Activated naive CD8-positive, alpha-beta T cell treated with anti-CD3 and anti-CD28 coated beads, Interleukin-2, amount 10 ng/mL, durations not matched to agents 7 days and 5 days (primary cell): ENCODE measurements around the gene AFF3. TPM values are rescaled to one million over a fixed set of nuclear protein-coding genes. Genes with fewer than 3 reads are reported as not detected.
"Not testable (repeated sequence)": the region's sequence is repeated elsewhere in the genome, so short reads cannot be mapped to it uniquely, and the experiment has no call there.

ENCODE experiments used
- ATAC-seq: fragments of 150-1000 bp; cut with Tn5 transposase; one replicate; pipeline ENCODE4 v1.10.0; 2021; ENCODE audit warnings: low read depth, moderate library complexity
- POLR2A ChIA-PET: fragments of 350-600 bp; sonication (Branson Sonifier 250); formaldehyde crosslinking; loops from one replicate; lab custom pipeline; 2021; ENCODE audit warnings: antibody characterized with exemption; lab: Charles Lee
- DNase-seq: peaks from one replicate; pipeline ENCODE4 v3.0.0; 2021
- H3K27ac Mint-ChIP-seq: one replicate; pipeline ENCODE4 v1.8.0; 2022; ENCODE audit warnings: mild to moderate bottlenecking, mixed read lengths
- H3K27me3 Mint-ChIP-seq: one replicate; pipeline ENCODE4 v1.8.0; 2022; ENCODE audit warnings: mild to moderate bottlenecking, moderate library complexity, mixed read lengths
- H3K36me3 Mint-ChIP-seq: one replicate; pipeline ENCODE4 v1.8.0; 2021; ENCODE audit warnings: mild to moderate bottlenecking, mixed read lengths
- H3K4me1 Mint-ChIP-seq: one replicate; pipeline ENCODE4 v1.8.0; 2021; ENCODE audit warnings: mixed read lengths
- H3K4me3 Mint-ChIP-seq: one replicate; pipeline ENCODE4 v1.8.0; 2022; ENCODE audit warnings: mild to moderate bottlenecking, moderate library complexity, mixed read lengths
- H3K9me3 Mint-ChIP-seq: one replicate; pipeline ENCODE4 v1.8.0; 2021; ENCODE audit warnings: mixed read lengths
- total RNA-seq, 2 experiments: library from RNA; stranded (reverse); gene quantifications; one replicate each; pipeline ENCODE4 v1.2.3, GENCODE V29; 2021

Gene AFF3
- total RNA-seq, 2 experiments from 2014 or later: 1.8 to 2.2 TPM

DNA sequence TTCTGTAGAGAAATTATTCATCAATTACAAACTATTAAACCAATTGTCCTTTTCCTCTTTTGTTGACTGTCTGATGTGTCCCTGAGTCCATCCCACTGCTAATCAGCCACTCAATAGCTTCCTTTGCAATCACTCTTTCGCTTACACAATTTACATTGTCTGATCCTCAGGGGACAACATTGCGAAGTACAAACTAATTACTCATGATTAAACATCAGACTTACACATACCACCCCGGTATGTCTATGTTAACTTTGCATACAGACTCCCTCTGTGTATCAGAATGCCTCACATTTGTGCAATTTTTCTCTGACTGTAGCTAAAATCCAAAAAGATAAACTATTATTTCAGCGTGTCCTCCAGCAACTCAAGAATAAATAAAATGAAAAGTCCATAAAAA is 388.2 kb downstream of the AFF3 start:
- no peaks in the 10 kb centered on the region for H3K4me1 Mint-ChIP-seq
- DNase-seq (no peak), ATAC-seq (no peak)
- POLR2A ChIA-PET: no interaction called here
- H3K9me3 Mint-ChIP-seq: no peaks in the 10 kb centered on the region
- H3K36me3 Mint-ChIP-seq: no peaks in the 10 kb centered on the region
- no peak overlapping the region for H3K4me3 Mint-ChIP-seq
- no peaks in the 10 kb centered on the region for H3K27me3 Mint-ChIP-seq
- no peak overlapping the region for H3K27ac Mint-ChIP-seq

DNA sequence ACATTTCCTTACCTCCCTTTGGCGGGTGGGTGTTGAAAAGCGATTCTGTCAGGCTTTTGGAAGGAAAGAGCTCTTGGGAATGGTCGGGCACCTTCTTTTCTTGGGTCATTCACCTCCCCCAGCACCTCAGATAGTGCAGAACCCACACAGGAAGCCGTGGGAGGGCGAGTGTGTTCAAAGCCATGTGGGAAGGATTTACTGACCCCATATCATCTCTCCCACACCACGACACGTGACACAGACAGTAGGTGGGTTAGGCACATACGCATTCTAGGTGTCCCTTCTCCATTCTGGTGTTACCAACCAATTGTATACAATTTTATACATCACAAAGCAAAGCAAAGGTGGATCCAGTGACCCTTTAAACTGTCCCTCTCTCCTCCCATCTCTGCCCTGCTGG is 388.9 kb downstream of the AFF3 start:
- ATAC-seq: no peak
- POLR2A ChIA-PET: no interaction called here
- Mint-ChIP-seq H3K27me3 (no peaks in the 10 kb centered on the region), H3K36me3 (no peaks in the 10 kb centered on the region), H3K4me3 (no peak overlapping the region), H3K9me3 (no peaks in the 10 kb centered on the region), H3K4me1 (no peaks in the 10 kb centered on the region), H3K27ac (no peak overlapping the region)
- DNase-seq: no peak

DNA sequence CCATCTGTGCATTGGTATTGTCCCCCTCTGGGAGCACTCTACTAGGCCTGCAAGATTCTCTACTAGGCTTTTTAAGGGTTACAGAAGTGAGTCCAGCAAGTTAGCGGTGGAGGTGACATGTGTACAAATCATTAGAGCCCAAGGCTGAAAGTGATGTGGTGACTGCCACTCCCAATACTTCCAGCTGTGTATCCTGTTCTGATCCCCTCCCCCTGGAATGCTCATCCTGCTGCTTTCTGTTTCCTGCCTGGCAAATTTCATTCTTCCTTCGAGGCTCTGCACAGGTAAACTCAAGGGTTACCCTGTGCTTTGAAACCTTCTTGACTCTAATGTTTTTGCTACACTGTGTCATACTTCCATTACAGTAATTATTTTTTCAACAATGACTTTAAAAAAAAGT is 394.0 kb downstream of the AFF3 start:
- Mint-ChIP-seq H3K4me1 (no peaks in the 10 kb centered on the region), H3K27me3 (peaks cover 2% of the 10 kb centered on the region), H3K4me3 (no peak overlapping the region), H3K36me3 (no peaks in the 10 kb centered on the region), H3K9me3 (no peaks in the 10 kb centered on the region), H3K27ac (no peak overlapping the region)
- DNase-seq (no peak), ATAC-seq (no peak)
- POLR2A ChIA-PET: no interaction called here

DNA sequence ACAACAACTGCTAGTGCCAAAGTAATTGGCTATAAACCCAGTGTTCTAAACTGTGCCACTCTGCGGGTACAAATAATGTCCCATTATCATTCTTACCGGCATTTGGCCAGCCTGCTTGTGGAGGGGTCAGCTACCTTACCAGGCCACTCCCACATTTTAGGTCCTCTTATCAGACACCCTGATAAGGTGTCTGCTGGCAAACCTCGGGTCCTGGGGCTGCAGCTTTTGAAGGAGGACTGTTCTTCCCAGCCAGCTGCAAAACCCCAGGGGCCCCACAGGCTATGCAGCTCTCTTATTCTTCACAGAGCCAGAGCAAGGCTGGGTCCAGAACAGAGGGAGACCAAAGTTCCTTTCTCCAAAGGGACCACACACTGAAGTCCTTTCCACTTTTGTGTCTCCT is 394.5 kb downstream of the AFF3 start:
- Mint-ChIP-seq H3K9me3 (no peaks in the 10 kb centered on the region), H3K36me3 (no peaks in the 10 kb centered on the region), H3K4me1 (no peaks in the 10 kb centered on the region), H3K4me3 (no peak overlapping the region), H3K27ac (no peak overlapping the region), H3K27me3 (peaks cover 2% of the 10 kb centered on the region)
- ATAC-seq (no peak), DNase-seq (no peak)
- POLR2A ChIA-PET: no interaction called here

DNA sequence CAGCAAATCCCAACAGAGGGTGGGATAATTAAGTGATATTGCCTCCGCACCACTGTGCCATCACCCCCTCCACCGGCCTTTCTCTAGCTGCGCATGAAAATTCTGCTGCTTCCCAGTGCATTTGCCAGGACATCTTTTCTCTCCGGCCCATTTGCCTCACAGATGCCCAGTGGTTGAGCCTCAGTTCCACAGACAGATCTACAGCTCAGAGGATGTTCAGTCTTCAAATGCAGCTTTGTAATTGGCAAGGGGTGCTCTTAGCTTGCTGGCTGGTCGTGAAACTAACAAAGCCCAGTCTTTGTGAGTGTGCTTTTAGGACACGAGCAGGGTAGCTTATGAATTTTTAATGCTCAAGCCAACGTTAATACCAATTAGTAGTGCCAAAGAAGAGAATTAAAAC is 399.2 kb downstream of the AFF3 start:
- H3K9me3 Mint-ChIP-seq: no peaks in the 10 kb centered on the region
- H3K4me1 Mint-ChIP-seq: no peaks in the 10 kb centered on the region
- no peak overlapping the region for H3K27ac Mint-ChIP-seq
- POLR2A ChIA-PET: no interaction called here
- no peak overlapping the region for H3K4me3 Mint-ChIP-seq
- peaks cover 4% of the 10 kb centered on the region for H3K27me3 Mint-ChIP-seq
- no peaks in the 10 kb centered on the region for H3K36me3 Mint-ChIP-seq
- ATAC-seq: no peak
- no peak for DNase-seq

DNA sequence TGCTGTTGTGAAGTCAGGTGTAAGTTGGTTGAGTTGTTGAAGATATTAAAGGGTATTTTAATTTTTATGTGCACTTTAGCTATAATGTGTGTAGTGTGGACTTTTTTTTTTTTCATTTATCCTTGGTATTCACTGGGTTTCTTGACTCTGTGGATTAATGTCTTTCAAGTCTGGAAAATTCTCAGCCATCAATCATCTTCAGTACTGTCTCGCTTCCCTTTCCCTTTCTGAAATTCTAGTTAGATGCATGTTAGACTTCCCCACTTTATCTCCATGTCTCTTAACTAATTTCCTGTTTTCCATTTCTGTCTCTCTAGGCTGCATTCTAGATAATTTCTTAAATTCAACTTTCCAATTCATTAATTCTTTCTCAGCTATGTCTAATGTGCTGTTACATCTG is 404.9 kb downstream of the AFF3 start:
- DNase-seq: no peak
- Mint-ChIP-seq H3K27me3 (peaks cover 10% of the 10 kb centered on the region), H3K36me3 (no peaks in the 10 kb centered on the region), H3K4me1 (no peaks in the 10 kb centered on the region), H3K27ac (no peak overlapping the region), H3K4me3 (no peak overlapping the region), H3K9me3 (no peaks in the 10 kb centered on the region)
- no peak for ATAC-seq
- POLR2A ChIA-PET: no interaction called here

DNA sequence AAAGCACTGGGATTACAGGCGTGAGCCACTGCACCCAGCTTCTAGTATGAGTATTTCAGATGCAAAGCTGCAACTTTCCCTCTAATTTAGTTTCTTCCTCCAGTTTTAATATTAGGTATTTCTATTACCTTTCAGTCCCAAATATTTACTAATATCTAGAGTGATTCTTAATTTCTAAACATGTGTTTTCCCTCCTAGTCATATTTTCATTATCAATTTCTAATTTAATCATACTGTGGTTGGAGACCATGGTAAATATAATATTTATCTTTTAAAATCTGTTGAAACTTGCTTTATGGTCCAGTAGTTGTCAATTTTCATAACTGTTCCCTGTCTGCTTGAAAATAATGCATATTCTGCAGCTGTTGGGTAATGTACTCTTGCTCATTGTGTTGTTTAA is 406.6 kb downstream of the AFF3 start:
- Mint-ChIP-seq H3K4me1 (no peaks in the 10 kb centered on the region), H3K27me3 (peaks cover 10% of the 10 kb centered on the region), H3K36me3 (no peaks in the 10 kb centered on the region), H3K4me3 (no peak overlapping the region), H3K9me3 (no peaks in the 10 kb centered on the region), H3K27ac (no peak overlapping the region)
- POLR2A ChIA-PET: no interaction called here
- no peak for DNase-seq
- no peak for ATAC-seq

DNA sequence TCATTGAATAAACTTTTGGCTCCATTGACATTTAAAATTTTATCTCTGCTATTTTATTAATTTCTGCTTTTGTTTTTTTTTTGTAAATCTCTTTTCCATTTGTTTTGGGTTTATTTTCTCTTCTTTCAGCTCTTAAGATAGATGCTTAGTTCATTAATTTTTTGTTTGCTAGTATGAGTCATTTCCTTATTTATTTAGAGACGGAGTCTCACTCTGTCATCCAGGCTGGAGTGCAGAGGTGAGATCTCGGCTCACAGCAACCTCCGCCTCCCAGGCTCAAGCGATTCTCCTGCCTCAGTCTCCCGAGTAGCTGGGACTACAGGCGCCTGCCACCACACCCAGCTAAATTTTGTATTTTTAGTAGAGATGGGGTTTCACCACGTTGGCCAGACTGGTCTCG is 407.1 kb downstream of the AFF3 start:
- H3K4me1 Mint-ChIP-seq, H3K27ac Mint-ChIP-seq, H3K4me3 Mint-ChIP-seq, H3K9me3 Mint-ChIP-seq, DNase-seq, ATAC-seq, POLR2A ChIA-PET, H3K36me3 Mint-ChIP-seq: not testable (repeated sequence)
- peaks cover 10% of the 10 kb centered on the region for H3K27me3 Mint-ChIP-seq

DNA sequence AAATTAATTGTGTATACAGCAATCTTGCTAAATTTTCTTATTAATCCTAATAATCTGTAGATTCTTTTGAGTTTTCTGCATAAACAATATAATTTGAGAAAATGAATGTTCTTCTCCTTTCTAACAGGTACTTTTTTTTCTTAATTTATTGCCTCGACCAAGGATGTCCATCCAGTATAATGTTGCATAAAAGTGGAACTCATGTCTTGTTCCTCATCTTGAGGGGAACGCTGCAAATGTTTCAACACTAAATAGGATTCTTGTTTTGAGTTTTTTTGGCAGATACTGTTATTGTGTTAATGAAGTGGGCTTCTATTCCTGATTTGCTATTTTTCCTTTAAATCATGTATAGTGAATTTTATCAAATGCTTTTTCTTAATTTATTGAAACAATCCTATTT is 408.2 kb downstream of the AFF3 start:
- Mint-ChIP-seq H3K4me3 (no peak overlapping the region), H3K9me3 (no peaks in the 10 kb centered on the region), H3K4me1 (no peaks in the 10 kb centered on the region), H3K36me3 (no peaks in the 10 kb centered on the region), H3K27me3 (peaks cover 10% of the 10 kb centered on the region), H3K27ac (no peak overlapping the region)
- ATAC-seq (no peak), DNase-seq (no peak)
- POLR2A ChIA-PET: no interaction called here

DNA sequence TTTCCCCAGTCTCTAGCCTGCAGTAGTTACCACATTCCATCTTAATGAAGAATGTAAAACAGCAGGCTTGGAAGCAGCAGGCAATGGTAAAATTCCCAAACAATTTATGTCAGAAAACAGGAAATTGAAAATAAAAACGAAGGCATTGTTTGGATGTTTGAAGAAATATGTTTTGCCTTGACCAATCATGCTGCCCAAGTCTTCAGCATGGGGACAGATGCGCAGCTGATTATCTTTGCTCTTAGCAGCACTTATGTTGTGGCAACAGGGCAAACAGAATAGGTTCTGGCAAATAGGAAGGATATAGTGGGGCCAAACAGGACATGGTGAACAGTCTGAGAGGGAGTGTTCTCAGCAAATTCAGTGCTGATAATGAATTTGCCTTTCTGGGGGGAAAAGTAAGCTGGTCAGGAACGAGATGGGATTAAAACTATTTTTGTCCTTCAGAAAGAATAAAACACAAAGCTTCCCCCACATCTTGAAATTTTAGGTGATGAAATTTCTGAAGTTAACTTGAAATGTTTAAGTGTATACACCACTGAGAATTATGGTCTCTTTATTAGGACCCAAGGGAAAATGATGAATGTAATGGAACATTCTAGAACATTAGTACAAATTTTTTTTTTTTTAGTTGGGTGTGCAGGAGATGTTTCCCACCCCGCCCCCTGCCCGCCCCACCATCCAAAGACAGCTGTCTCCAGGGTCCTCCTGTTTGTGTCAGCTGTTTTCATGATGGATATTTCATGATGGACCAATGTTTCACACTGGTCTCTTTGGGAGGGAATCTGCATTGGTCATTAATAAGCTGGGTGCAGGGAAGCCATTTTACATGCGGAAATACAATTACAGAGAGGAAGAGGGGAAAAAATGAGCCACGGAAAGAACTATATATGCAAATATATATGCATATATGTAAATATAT is 413.0 kb downstream of the AFF3 start:
- no peaks in the 10 kb centered on the region for H3K36me3 Mint-ChIP-seq
- H3K27me3 Mint-ChIP-seq: no peaks in the 10 kb centered on the region

DNA sequence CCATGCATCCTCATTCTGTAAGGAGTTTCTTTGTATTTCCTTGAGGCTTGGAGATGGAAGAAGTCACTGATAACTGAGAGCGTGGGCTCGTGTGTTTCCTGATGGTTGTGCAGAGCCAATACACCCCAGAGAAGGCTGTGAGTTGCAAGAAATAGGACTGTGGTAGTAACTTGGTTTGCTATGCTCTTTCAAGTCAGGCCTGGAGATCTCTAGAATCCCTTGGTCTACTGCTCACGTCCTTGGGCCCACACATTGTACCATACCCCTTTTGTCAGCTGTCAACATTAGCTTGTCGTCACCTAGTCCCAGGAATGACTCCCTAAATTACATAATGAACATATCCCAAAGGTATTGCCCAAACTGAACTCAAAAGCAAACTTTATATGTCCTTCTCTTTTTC is 414.2 kb downstream of the AFF3 start:
- Mint-ChIP-seq H3K27ac (no peak overlapping the region), H3K36me3 (no peaks in the 10 kb centered on the region), H3K9me3 (no peaks in the 10 kb centered on the region), H3K4me1 (no peaks in the 10 kb centered on the region), H3K27me3 (no peaks in the 10 kb centered on the region), H3K4me3 (no peak overlapping the region)
- ATAC-seq: no peak
- POLR2A ChIA-PET: no interaction called here
- DNase-seq: no peak

More for the DNA sequence above, 413.0 kb downstream of the AFF3 start:
- no peaks in the 10 kb centered on the region for H3K9me3 Mint-ChIP-seq
- H3K27ac Mint-ChIP-seq: no peak overlapping the region
- DNase-seq (no peak), ATAC-seq (no peak)
- no peaks in the 10 kb centered on the region for H3K4me1 Mint-ChIP-seq
- no peak overlapping the region for H3K4me3 Mint-ChIP-seq
- POLR2A ChIA-PET: no interaction called here

DNA sequence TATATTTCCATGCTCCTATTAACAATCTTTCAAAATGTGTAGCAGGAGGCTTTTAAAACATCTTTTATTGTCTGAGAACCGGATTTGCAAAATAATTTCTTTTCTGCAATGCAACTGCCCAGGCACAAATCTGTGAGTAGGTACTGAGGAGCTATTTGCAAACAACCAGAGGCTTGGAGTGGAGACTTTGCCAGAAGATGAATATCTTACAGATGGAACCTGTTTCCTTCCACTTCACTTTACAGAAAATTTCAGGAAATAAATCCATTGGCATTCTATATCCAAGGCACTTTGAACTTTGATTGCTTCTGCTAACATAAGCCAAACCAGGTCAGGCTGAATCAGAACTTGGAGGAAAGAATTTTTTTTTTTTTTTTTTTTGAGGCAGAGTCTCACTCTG is 415.2 kb downstream of the AFF3 start:
- POLR2A ChIA-PET: no interaction called here
- DNase-seq (no peak), ATAC-seq (no peak)
- H3K4me1 Mint-ChIP-seq: no peaks in the 10 kb centered on the region
- no peaks in the 10 kb centered on the region for H3K9me3 Mint-ChIP-seq
- no peaks in the 10 kb centered on the region for H3K36me3 Mint-ChIP-seq
- H3K4me3 Mint-ChIP-seq: no peak overlapping the region
- H3K27me3 Mint-ChIP-seq: peaks cover 2% of the 10 kb centered on the region
- H3K27ac Mint-ChIP-seq: no peak overlapping the region

DNA sequence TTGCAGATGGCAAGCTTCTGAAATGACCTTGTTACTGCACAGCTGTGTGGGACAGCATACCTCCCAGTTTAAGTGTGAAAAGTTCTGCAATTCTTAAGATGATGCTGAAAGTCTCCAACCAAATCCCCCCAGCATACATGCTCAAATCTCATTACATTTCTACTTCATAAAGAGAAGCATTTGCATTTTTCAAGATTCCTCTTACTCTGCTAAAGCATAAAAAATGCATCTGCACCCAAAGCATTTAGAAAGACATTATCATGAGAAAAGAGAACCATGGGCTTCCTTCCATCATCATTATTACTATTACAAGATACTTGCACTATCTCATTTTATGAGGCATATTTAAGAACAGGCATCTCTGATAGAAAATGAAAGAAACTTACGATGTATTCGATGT is 415.7 kb downstream of the AFF3 start:
- H3K4me3 Mint-ChIP-seq: no peak overlapping the region
- no peaks in the 10 kb centered on the region for H3K9me3 Mint-ChIP-seq
- no peak overlapping the region for H3K27ac Mint-ChIP-seq
- H3K4me1 Mint-ChIP-seq: no peaks in the 10 kb centered on the region
- POLR2A ChIA-PET: no interaction called here
- H3K36me3 Mint-ChIP-seq: no peaks in the 10 kb centered on the region
- ATAC-seq (no peak), DNase-seq (no peak)
- H3K27me3 Mint-ChIP-seq: peaks cover 2% of the 10 kb centered on the region

DNA sequence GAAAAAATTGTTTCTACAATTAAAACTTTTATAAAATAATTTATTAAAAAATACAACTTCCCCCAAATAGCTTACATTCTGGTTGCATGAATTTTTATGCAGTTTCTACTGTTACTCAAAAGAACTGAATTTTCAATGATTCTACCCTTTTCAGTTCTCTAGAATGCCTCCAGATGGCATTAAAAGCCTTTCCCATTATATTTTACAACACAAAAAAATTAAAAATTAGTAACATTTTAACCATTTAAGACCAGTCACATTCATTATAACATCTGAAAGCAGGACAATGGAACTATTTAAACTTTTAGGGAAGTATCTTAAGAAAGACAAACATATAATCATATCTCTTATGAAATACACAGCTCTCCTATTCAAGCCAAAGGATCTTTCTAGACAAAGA is 416.6 kb downstream of the AFF3 start:
- no peak for ATAC-seq

More for the DNA sequence above, 416.6 kb downstream of the AFF3 start:
- Mint-ChIP-seq H3K27ac (no peak overlapping the region), H3K9me3 (no peaks in the 10 kb centered on the region), H3K4me1 (no peaks in the 10 kb centered on the region), H3K4me3 (no peak overlapping the region), H3K36me3 (no peaks in the 10 kb centered on the region), H3K27me3 (peaks cover 2% of the 10 kb centered on the region)
- POLR2A ChIA-PET: no interaction called here
- no peak for DNase-seq
